Bronchial epithelial cell (primary cell): ENCODE results near the gene DLGAP1. TPM values are rescaled to one million over a fixed set of nuclear protein-coding genes. Genes with fewer than 3 reads are reported as not detected.

Source experiments
- DNase-seq: peaks from one replicate; pipeline ENCODE4 v3.0.0-alpha.2; 2010; ENCODE audit warnings: low read depth
- FAIRE-seq: peaks from 2 replicates; lab custom pipeline; 2011; peaks lifted over from hg19 to GRCh38; lab: Jason Lieb, UNC
- H3K27me3 ChIP-seq: 2 replicates; pipeline ENCODE4 v1.5.1; 2011; ENCODE audit warnings: low read length; ENCODE audit not compliant: control insufficient read depth, insufficient read depth
- H3K36me3 ChIP-seq: 2 replicates; pipeline ENCODE4 v1.5.1; 2011; ENCODE audit warnings: low read length; ENCODE audit not compliant: control insufficient read depth, insufficient read depth
- H3K4me3 ChIP-seq: 2 replicates; pipeline ENCODE4 v1.5.1; 2011; ENCODE audit warnings: mild to moderate bottlenecking, low read depth, low read length, control low read depth
- CTCF ChIP-seq: IDR thresholded peaks from 2 replicates; pipeline ENCODE4 v1.5.1; 2011; ENCODE audit warnings: mild to moderate bottlenecking, moderate library complexity, low read length, control low read depth, inconsistent platforms; ENCODE audit not compliant: insufficient read depth, severe bottlenecking
- total RNA-seq: library from RNA; depleted of rRNA; stranded (reverse); fragments of >200 nt; gene quantifications from 2 replicates; pipeline ENCODE4 v1.2.1, GENCODE V29; 2014

The DLGAP1 gene
- total RNA-seq, 1 donor from 2014 or later: not detected

DNA sequence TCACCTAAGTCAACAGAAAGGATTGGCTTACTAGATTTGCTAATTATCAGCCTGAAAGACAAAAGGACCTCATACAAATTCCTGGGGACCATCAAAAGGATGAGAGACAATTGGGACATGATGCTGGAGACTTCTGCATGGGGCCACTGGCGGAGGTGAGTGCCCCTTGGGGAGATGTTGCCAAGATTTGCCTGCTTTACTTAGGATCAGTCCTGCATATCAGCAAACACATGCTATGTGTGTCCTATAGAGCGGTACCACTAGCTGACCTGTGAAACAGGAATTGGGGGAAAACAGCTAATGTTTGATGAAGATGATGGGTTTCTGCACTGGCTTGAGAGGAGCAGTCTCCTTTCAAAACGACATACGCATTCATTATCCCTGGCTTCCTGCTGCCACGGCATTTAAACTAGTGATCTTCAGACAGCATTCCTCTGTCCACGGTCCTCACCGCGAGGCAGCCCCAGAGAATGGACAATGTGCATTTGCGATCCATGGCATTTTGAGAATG, 901.0 kb downstream of the DLGAP1 start:
- DNase-seq (no peak), FAIRE-seq (no peak)
- no peaks in the 10 kb centered on the region for H3K27me3 ChIP-seq
- no peak for TF ChIP-seq CTCF
- no peaks in the 10 kb centered on the region for H3K36me3 ChIP-seq
- H3K4me3 ChIP-seq: no peak overlapping the region

DNA sequence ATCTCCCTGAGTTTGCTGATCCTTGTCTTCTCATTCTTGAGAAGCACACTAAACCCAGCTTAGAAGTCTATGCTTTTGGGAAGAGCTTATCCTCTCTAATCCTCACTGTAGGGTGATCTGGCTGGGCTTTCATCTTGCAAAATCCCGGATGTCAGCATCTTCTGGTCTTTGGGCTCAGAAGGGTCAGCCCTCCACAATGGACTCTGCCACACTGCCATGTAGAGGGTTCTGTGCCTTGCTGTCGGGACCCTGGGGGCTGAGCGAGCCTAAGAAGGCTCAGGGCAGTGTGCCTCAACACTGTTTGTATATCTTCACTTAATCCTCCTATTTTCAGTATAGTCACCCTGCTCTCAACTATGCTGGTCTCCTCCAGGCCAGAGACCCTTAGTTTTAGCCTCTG, 902.8 kb downstream of the DLGAP1 start:
- H3K27me3 ChIP-seq: no peaks in the 10 kb centered on the region
- no peaks in the 10 kb centered on the region for H3K36me3 ChIP-seq
- FAIRE-seq: no peak
- no peak for TF ChIP-seq CTCF
- no peak for DNase-seq
- H3K4me3 ChIP-seq: no peak overlapping the region

DNA sequence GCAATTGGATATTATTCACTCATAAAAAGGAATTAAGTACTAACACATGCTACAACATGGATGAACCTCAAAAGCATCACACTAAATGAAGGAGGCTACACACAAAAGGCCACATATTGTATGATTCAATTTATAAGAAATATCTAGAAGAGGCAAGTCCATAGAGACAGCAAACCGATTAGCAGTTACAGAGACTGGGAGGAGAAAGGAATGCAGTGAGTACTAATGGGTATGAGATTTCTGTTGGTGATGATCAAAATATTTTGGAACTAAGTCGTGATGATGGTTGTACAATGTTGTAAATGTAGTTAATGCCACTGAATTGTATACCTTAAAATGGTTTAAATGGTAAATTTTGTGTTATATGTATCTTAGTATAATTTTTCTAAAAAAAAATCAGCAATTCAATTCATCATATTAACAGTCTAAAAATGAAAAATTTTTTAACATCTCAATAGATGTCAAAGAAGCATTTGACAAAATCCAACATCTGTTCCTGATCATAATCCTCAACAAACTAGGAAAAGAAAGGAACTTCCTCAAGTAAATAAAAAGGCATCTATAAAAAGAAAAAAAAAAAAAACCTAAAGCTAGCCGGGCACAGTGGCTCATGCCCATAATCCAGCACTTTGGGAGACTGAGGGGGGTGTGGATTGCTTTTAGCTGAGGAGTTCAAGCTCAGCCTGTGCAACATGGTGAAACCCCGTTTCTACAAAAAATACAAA, 907.1 kb downstream of the DLGAP1 start:
- no peak overlapping the region for H3K4me3 ChIP-seq
- TF ChIP-seq CTCF: no peak

GRCh38 chr18:3546106-3546505, 909.0 kb downstream of the DLGAP1 start:
- Histone ChIP-seq H3K27me3 (no peaks in the 10 kb centered on the region), H3K36me3 (no peaks in the 10 kb centered on the region), H3K4me3 (no peak overlapping the region)
- DNase-seq (no peak), FAIRE-seq (no peak)
- no peak for TF ChIP-seq CTCF

More for the DNA sequence above, 907.1 kb downstream of the DLGAP1 start:
- no peaks in the 10 kb centered on the region for H3K36me3 ChIP-seq
- FAIRE-seq (no peak), DNase-seq (no peak)
- no peaks in the 10 kb centered on the region for H3K27me3 ChIP-seq

DNA sequence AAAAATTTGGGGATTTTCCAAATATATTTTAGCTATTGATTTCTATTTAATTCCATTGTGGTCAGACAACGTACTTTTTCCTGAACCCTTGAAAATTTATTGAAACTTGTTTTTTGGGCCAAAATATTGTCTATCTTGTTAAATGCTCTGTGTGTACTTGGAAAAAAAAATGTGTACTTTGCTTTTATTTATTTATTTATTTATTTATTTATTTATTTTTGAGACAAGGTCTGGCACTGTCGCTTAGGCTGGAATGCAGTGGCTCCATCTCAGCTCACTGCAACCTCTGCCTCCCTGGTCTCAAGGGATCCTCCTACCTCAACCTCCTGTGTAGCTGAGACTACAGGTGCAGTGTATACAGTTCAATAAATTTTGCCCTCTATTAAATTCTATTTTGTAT, 910.6 kb downstream of the DLGAP1 start:
- FAIRE-seq (no peak), DNase-seq (no peak)
- Histone ChIP-seq H3K36me3 (no peaks in the 10 kb centered on the region), H3K27me3 (no peaks in the 10 kb centered on the region), H3K4me3 (no peak overlapping the region)
- no peak for TF ChIP-seq CTCF
